ENCODE results near the gene DHX15. TPM values are rescaled to one million over a fixed set of nuclear protein-coding genes. Genes with fewer than 3 reads are reported as not detected.

The DHX15 gene
- total and polyA plus RNA-seq, 12 donors: 32.9 to 69.6 (median 47.7) TPM

GRCh38 chr4:24576276-24576675, 8.1 kb downstream of the DHX15 start:
- TF ChIP-seq CTCF (IDR thresholded peaks at IDR 0.05): no peak
- H3K36me3 ChIP-seq: peaks cover 0 to 70% (median 22%) of the 10 kb centered on the region in 9 donors
- no peak overlapping the region for H3K4me3 ChIP-seq
- H3K27ac ChIP-seq: no peak overlapping the region
- intact Hi-C loops (cut with DNase I): no loop called here
- H3K27me3 ChIP-seq: no peaks in the 10 kb centered on the region
- no peaks in the 10 kb centered on the region for H3K9me3 ChIP-seq
- no peak for ATAC-seq
- DNase-seq: no peak
- 60 to 84% methylated on average over 17 of the region's 17 CpGs for WGBS, 2 donors
- H3K4me1 ChIP-seq: peaks cover 0 to 80% (median 57%) of the 10 kb centered on the region in 9 donors

- DNase-seq (no peak), ATAC-seq (no peak)
- Histone ChIP-seq H3K27ac (no peak overlapping the region), H3K27me3 (no peaks in the 10 kb centered on the region), H3K9me3 (no peaks in the 10 kb centered on the region), H3K4me3 (no peak overlapping the region), H3K36me3 (peaks cover 0 to 78% (median 22%) of the 10 kb centered on the region in 9 donors), H3K4me1 (peaks cover 0 to 80% (median 54%) of the 10 kb centered on the region in 9 donors)
- TF ChIP-seq CTCF (IDR thresholded peaks at IDR 0.05): no peak
- intact Hi-C loops (cut with DNase I): no loop called here
Observed at GRCh38 chr4:24574236-24574635, 10.1 kb downstream of the DHX15 start.

- Histone ChIP-seq H3K27me3 (no peaks in the 10 kb centered on the region), H3K36me3 (peaks cover 0 to 84% (median 22%) of the 10 kb centered on the region in 9 donors), H3K4me1 (peaks cover 0 to 82% (median 54%) of the 10 kb centered on the region in 9 donors), H3K27ac (no peak overlapping the region), H3K9me3 (no peaks in the 10 kb centered on the region), H3K4me3 (no peak overlapping the region)
- ATAC-seq: no peak
- intact Hi-C loops (cut with DNase I): no loop called here
- no peak for DNase-seq
- TF ChIP-seq CTCF (IDR thresholded peaks at IDR 0.05): no peak
- 48 to 49% methylated on average over 2 of the region's 2 CpGs for WGBS, 2 donors
Observed at GRCh38 chr4:24573582-24573981, 10.8 kb downstream of the DHX15 start.

GRCh38 chr4:24570574-24571236, 13.6 kb downstream of the DHX15 start:
- WGBS, 2 donors: 75 to 83% methylated on average over 5 of the region's 5 CpGs
- no peak overlapping the region for H3K4me3 ChIP-seq
- H3K36me3 ChIP-seq: peaks cover 0 to 93% (median 18%) of the 10 kb centered on the region in 9 donors
- H3K27ac ChIP-seq: no peak overlapping the region
- DNase-seq: no peak
- intact Hi-C loops (cut with DNase I): no loop called here
- no peak for TF ChIP-seq CTCF (IDR thresholded peaks at IDR 0.05)
- no peaks in the 10 kb centered on the region for H3K9me3 ChIP-seq
- peaks cover 0 to 71% (median 29%) of the 10 kb centered on the region in 9 donors for H3K4me1 ChIP-seq
- H3K27me3 ChIP-seq: no peaks in the 10 kb centered on the region
- ATAC-seq: peak in 1 of 8 donors; percentile 47
